ENCODE measurements around the gene LRRC49. TPM values are rescaled to one million over a fixed set of nuclear protein-coding genes. Genes with fewer than 3 reads are reported as not detected.

LRRC49 gene
- total and polyA plus RNA-seq, 10 of the 15 experiments (the other 5 are each of a cell fraction or from before 2014, with no cell fraction given) = 1.4 to 3.7 (median 2.9) TPM

GRCh38 chr15:71055461-71055860, 162.8 kb downstream of the LRRC49 start:
- CTCF ChIA-PET = no interaction called here
- no peak for FAIRE-seq
- TF ChIP-seq, protein P1, sequence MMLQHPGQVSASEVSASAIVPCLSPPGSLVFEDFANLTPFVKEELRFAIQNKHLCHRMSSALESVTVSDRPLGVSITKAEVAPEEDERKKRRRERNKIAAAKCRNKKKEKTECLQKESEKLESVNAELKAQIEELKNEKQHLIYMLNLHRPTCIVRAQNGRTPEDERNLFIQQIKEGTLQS (IDR thresholded peaks at IDR 0.05; ENCODE audit: borderline replicate concordance, extremely low read depth, low read depth, low read length) = no peak
- TF ChIP-seq SMAD1 (IDR thresholded peaks at IDR 0.05; ENCODE audit: low read depth, partially characterized antibody) (no peak), MYB (IDR thresholded peaks at IDR 0.05; ENCODE audit: borderline replicate concordance, low read depth, low read length) (no peak), E4F1 (IDR thresholded peaks at IDR 0.05; ENCODE audit: borderline replicate concordance, partially characterized antibody) (no peak), TBL1XR1 (IDR thresholded peaks at IDR 0.05; ENCODE audit: low read depth, low read length) (no peak), MXI1 (IDR thresholded peaks at IDR 0.05; ENCODE audit: low read depth, low read length) (no peak), ATF7 (IDR thresholded peaks at IDR 0.05; ENCODE audit: low read depth) (no peak), PRDM15 (CRISPR knock-in tag; IDR thresholded peaks at IDR 0.05) (no peak), IRF5 (IDR thresholded peaks at IDR 0.05; ENCODE audit: borderline replicate concordance) (no peak), USF1 (IDR thresholded peaks at IDR 0.05; ENCODE audit: borderline replicate concordance, extremely low read length, insufficient read depth, low read depth, low read length) (no peak), PKNOX1 (IDR thresholded peaks at IDR 0.05) (no peak), CHD2 (IDR thresholded peaks at IDR 0.05; ENCODE audit: borderline replicate concordance, low read depth, low read length) (no peak), STAT3 (IDR thresholded peaks at IDR 0.05; ENCODE audit: low read depth, low read length) (no peak), CHD4 (IDR thresholded peaks at IDR 0.05) (no peak)

More at GRCh38 chr15:71055461-71055860, 162.8 kb downstream of the LRRC49 start:
- Histone ChIP-seq H3K36me3 (ENCODE audit: control insufficient read depth in 2 of 2, insufficient read depth in 2 of 2, low read length in 1 of 2) (no peaks in the 10 kb centered on the region), H3K79me2 (ENCODE audit: control insufficient read depth, insufficient read depth, low read length) (no peaks in the 10 kb centered on the region), H3K27me3 (replicated peaks in 1 of 2; ENCODE audit: control insufficient read depth in 2 of 2, insufficient read depth in 2 of 2, low read length in 1 of 2) (no peaks in the 10 kb centered on the region), H3K4me3 (no peak overlapping the region), H4K20me1 (ENCODE audit: control insufficient read depth, insufficient read depth) (no peaks in the 10 kb centered on the region), H3K4me2 (ENCODE audit: control insufficient read depth, insufficient read depth) (no peak overlapping the region), H3K9ac (ENCODE audit: control insufficient read depth, insufficient read depth, low read length) (no peak overlapping the region), H2AFZ (ENCODE audit: control insufficient read depth, low read depth, low read length) (no peak overlapping the region), H3K27ac (ENCODE audit: control insufficient read depth, insufficient read depth) (no peak overlapping the region), H3K9me3 (replicated peaks; ENCODE audit: control insufficient read depth, insufficient read depth, low read length) (no peaks in the 10 kb centered on the region; the same call in 2 of the 3 replicates), H3K4me1 (ENCODE audit: control insufficient read depth, insufficient read depth, low read length) (no peaks in the 10 kb centered on the region)
- ChIA-PET RAD21 (ENCODE audit: unreplicated experiment) (no interaction called here), POLR2A (no interaction called here), SMC1A (ENCODE audit: uncharacterized antibody, unreplicated experiment) (no interaction called here)
- intact Hi-C loops (cut with micrococcal nuclease; ENCODE audit: unreplicated experiment) (no loop called here), in situ Hi-C loops (cut with MboI) (no loop called here)
- WGBS (ENCODE audit: insufficient coverage, insufficient replicate concordance, low lambda C conversion rate, missing lambda C conversion rate) = 0% methylated on average over 1 of the region's 1 CpG
- ATAC-seq (no peak), DNase-seq (ENCODE audit: low read depth, low spot score) (no peak)
- no TSS peak for BruUV-seq (replicated peaks)

Measured in GM12878 (cell line).